ENCODE measurements around the gene ATP2B2.

ATP2B2 gene

GRCh38 chr3:10332481-10333348, 172.7 kb downstream of the ATP2B2 start:
- no peak overlapping the region for H3K4me3 ChIP-seq (ENCODE audit: low read depth, low read length)
- H3K27me3 ChIP-seq, result no peaks in the 10 kb centered on the region
- no peak for TF ChIP-seq CTCF (IDR thresholded peaks at IDR 0.05; ENCODE audit: low read depth, low read length)
- H3K9me3 ChIP-seq, result no peaks in the 10 kb centered on the region
- H3K36me3 ChIP-seq, result no peaks in the 10 kb centered on the region
- H3K4me1 ChIP-seq, result no peaks in the 10 kb centered on the region
- DNase-seq, result no peak

- no peaks in the 10 kb centered on the region for H3K9me3 ChIP-seq
- H3K36me3 ChIP-seq, result no peaks in the 10 kb centered on the region
- no peak for DNase-seq
- H3K4me3 ChIP-seq (ENCODE audit: low read depth, low read length), result no peak overlapping the region
- H3K4me1 ChIP-seq, result no peaks in the 10 kb centered on the region
- no peak for TF ChIP-seq CTCF (IDR thresholded peaks at IDR 0.05; ENCODE audit: low read depth, low read length)
- no peaks in the 10 kb centered on the region for H3K27me3 ChIP-seq
These were observed 174.1 kb downstream of the ATP2B2 start for GRCh38 chr3:10331320-10331719.

- DNase-seq, result no peak
- Histone ChIP-seq H3K9me3 (no peaks in the 10 kb centered on the region), H3K27me3 (no peaks in the 10 kb centered on the region), H3K36me3 (no peaks in the 10 kb centered on the region), H3K4me3 (ENCODE audit: low read depth, low read length) (no peak overlapping the region), H3K4me1 (no peaks in the 10 kb centered on the region)
- no peak for TF ChIP-seq CTCF (IDR thresholded peaks at IDR 0.05; ENCODE audit: low read depth, low read length)
These were observed 175.1 kb downstream of the ATP2B2 start for GRCh38 chr3:10330319-10330718.

GRCh38 chr3:10329495-10330015, 175.8 kb downstream of the ATP2B2 start:
- H3K27me3 ChIP-seq, result no peaks in the 10 kb centered on the region

GRCh38 chr3:10328460-10329071, 176.8 kb downstream of the ATP2B2 start:
- Histone ChIP-seq H3K4me3 (ENCODE audit: low read depth, low read length) (no peak overlapping the region), H3K27me3 (no peaks in the 10 kb centered on the region), H3K9me3 (no peaks in the 10 kb centered on the region), H3K36me3 (no peaks in the 10 kb centered on the region), H3K4me1 (no peaks in the 10 kb centered on the region)
- no peak for TF ChIP-seq CTCF (IDR thresholded peaks at IDR 0.05; ENCODE audit: low read depth, low read length)
- DNase-seq, result no peak

More at GRCh38 chr3:10329495-10330015, 175.8 kb downstream of the ATP2B2 start:
- no peak for DNase-seq
- no peak for TF ChIP-seq CTCF (IDR thresholded peaks at IDR 0.05; ENCODE audit: low read depth, low read length)
- no peaks in the 10 kb centered on the region for H3K4me1 ChIP-seq
- H3K4me3 ChIP-seq (ENCODE audit: low read depth, low read length), result no peak overlapping the region
- no peaks in the 10 kb centered on the region for H3K36me3 ChIP-seq
- no peaks in the 10 kb centered on the region for H3K9me3 ChIP-seq

GRCh38 chr3:10327592-10327991, 177.8 kb downstream of the ATP2B2 start:
- no peak for DNase-seq
- Histone ChIP-seq H3K4me1 (no peaks in the 10 kb centered on the region), H3K9me3 (no peaks in the 10 kb centered on the region), H3K4me3 (ENCODE audit: low read depth, low read length) (no peak overlapping the region), H3K27me3 (no peaks in the 10 kb centered on the region), H3K36me3 (no peaks in the 10 kb centered on the region)
- TF ChIP-seq CTCF (IDR thresholded peaks at IDR 0.05; ENCODE audit: low read depth, low read length), result no peak

All from BE2C (cell line).